Measurements from ENCODE around the gene NCF4. TPM values are rescaled to one million over a fixed set of nuclear protein-coding genes. Genes with fewer than 3 reads are reported as not detected.

Gene NCF4
- not detected in 2 replicates for polyA plus RNA-seq (2014; cell fraction: cytosol; rRNA removed)
- polyA plus RNA-seq (2014; cell fraction: nucleus; rRNA removed) = not detected in 2 replicates

GRCh38 chr22:36860821-36861659 lies at the start of gene NCF4:
NCF4 (plus strand) TSS chr22:36861006; CDS start chr22:36861172, 166 bp downstream.
- DNase-seq (ENCODE audit: low spot score) = no peak

DNA sequence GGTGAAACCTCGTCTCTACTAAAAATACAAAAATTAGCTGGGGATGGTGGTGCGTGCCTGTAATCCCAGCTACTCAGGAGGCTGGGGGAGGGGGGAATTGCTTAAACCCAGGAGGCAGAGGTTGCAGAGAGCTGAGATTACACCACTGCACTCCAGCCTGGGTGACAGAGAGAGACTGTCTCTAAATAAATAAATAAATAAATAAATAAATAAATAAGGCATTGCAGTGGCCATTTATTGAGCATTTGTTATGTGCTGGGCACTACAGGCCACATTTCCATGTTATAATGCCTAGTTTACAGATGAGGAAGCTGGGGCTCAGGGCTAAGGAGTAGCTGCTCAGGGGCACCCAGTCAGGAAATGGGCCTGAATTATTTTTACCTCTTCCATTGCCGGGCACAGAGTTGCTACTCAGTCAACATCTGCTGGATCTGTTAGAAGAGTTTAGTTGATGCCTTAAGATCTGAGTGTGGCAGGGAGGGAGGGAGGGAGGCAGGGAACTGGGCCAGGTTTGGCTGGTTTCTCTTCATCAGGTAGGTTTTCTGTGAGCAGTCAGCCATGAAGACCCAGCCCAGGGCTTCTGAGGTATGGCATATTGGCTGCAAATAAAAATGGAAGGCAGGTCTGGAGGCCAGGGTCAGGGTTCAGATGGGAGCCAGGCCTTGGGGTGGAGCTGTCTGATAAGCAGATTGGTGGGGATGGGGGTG lies 49.6 kb upstream of the NCF4 start:
- no peak for DNase-seq (ENCODE audit: low spot score)

DNA sequence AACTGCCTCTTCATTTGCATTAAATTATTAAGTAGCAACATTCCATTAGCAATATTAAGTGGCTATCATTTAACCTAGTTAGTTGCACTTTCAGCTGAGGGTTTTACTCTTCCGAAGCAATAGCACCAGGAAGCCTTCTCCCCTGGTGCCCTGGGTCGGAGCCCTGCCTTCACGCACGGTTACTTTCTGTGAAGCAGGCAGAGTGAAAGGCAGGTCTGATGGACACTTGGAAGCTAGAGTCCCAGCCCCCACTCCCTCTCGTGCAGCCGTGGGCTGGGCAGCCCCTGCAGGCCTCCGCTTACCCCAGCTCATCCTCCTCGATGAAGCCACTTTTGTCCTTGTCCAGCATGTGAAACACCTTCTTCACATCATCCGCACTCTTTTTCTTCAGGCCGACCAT lies 46.0 kb upstream of the NCF4 start:
- DNase-seq (ENCODE audit: low spot score) = no peak

DNA sequence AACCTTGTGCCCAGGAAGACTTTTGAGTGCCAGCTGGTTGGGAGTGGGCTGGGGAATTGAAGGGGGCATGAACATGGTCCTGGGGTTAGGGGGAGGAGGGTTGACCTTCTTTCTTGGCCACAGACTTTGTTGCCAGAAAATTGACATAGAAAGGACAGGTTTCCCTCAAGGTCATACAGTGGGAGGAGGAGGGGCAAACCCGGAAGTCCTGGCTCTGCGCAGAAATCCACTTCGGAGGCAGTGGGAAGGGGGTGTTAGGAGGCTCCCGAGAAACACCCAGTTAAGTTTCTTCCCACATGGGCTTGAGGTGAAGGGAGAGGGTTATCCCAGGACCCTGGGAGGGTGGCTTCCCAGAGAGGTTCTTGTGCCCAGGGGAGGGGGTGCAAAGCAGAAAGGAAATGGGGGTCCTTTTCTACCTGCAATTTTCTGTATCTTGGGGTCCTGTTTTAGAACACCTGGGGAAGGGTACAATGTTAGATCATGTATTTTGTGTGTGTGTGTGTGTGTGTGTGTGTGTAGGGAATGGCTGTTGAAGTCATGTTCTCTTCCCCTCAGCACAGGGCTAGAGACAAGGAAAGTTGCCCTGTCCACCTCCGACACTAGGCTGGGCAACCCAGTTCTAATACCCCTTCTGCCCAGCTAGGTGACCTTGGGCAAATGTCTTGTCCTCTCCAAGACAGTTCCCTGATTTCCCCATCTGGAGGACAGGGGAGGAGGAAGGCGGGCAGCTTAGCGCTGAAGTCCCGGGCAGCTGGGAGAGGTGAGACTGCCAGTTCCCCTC lies 45.1 kb upstream of the NCF4 start:
- DNase-seq (ENCODE audit: low spot score) = no peak

DNA sequence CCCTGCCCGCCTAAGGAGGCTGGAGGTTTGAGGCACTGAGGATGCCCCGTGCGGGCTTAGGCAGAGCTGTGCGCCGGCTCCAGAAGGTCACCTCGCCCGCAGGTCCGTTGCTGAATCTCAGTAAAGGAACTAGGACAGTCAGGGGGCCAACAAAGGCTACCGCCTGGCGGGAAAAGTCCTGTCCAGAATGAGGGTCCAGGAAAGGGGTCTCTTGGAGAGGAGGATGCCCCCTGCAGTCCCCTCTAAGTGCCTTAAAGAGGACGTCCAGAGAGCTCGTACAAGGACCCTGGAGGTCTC lies 44.5 kb upstream of the NCF4 start:
- DNase-seq (ENCODE audit: low spot score) = no peak

DNA sequence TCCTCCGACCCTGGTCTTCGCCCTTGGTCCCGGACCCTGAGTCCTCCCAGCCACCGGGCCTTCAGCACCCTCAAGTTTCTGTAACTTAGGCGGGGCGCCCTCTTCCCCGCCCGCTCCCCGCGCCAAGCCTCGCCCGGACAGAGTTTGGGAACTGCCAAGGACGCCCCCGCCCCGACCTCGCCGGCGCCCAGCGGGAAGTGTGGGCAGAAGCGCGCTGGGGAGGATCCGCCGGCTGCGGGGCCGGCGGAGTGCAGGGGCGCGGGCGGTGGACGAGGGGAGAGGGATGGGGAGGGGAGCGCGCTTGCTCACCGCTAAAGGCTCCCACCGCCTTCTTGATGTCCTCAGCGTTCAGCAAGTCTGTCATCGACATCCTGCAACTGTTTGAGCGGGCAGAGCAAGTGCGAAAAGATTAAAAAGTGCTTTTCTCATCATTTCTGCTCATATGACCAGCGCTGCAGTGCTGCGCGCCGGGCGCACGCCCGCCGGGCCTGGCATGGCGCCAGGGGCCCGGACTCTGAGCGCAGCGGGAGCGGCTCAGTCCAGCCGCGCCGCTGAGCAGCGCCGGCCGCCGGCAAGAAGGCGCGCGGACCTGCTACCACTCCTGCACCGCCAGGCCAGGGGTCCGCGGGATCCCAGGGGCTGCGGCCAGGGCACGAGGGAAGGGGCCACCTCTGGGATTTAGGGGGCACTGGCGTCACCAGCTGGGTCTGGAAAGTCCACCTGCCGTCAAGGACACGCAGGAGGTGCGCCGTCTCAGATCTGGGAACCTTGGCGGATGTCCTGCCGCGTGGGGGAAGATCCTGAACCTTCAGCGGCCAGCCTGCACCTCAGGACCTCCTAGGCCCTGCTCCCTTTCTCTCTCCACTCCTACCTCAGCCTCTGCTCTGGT lies 43.9 kb upstream of the NCF4 start, which contains the start of gene PVALB:
TSS of gene PVALB (minus strand) at position 400 of the 889 bp plus-strand sequence. CDS start at position 370, 30 bp downstream.
- DNase-seq (ENCODE audit: low spot score) = no peak

DNA sequence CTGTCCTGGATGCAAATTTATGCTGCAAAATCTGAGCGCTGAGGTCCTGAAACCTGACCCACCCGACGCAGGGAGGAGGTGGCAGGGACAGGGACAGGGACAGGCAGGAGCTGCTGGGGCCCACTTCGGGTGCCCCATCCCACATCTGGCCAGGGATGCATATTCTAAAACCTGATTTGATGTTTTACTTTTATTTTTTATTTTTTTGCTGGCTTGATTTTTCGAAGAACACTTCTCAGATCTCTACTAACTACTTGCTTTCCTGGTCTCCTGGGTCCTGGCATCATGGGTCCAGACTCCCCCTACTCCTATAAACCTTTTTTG lies 43.3 kb upstream of the NCF4 start:
- DNase-seq (ENCODE audit: low spot score) = no peak

- DNase-seq (ENCODE audit: low spot score) = no peak
Observed at GRCh38 chr22:36818010-36818642, 42.7 kb upstream of the NCF4 start.

- no peak for DNase-seq (ENCODE audit: low spot score)
Observed at GRCh38 chr22:36819112-36819511, 41.7 kb upstream of the NCF4 start.

GRCh38 chr22:36822581-36822980 lies 38.2 kb upstream of the NCF4 start:
- DNase-seq (ENCODE audit: low spot score) = no peak

- DNase-seq (ENCODE audit: low spot score) = no peak
Observed at GRCh38 chr22:36823186-36823839, 37.5 kb upstream of the NCF4 start.

DNA sequence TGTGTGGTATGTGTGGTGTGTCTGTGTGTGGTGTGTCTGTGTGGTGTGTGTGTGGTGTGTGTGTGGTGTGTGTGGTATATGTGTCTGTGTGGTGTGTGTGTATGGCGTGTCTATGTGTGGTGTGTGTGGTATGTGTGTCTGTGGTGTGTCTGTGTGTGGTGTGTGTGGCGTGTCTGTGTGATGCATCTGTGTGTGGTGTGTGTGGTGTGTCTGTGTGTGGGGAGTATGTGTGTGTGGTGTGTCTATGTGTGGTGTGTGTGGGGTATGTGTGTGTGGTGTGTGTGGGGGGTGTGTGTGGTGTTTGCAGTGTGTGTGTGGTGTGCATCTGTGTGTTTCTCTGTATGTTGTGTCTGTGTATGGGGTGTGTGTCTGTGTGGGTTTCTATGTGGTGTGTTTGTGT lies 36.2 kb upstream of the NCF4 start:
- DNase-seq (ENCODE audit: low spot score) = no peak

- no peak for DNase-seq (ENCODE audit: low spot score)
Observed at GRCh38 chr22:36826262-36826661, 34.5 kb upstream of the NCF4 start.

DNA sequence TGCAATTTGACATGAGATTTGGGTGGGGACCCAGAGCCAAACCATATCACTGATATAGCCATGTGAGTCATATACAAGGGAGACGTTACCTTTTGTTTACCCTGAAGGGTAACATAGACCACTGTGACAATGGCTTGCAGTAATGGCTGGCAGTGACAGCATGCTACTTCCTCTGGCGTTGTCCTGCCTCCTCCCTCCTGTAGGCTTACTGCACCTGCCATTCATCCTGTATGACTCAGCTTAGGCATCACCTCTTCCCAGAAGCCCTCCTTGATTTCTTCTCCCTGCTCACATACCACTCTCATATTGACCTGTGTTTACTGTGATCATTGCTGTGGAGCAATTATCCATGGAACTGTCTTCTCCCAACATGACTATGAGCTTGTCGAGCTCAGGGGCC lies 32.0 kb upstream of the NCF4 start:
- DNase-seq (ENCODE audit: low spot score) = no peak

GRCh38 chr22:36829370-36830002 lies 31.3 kb upstream of the NCF4 start:
- no peak for DNase-seq (ENCODE audit: low spot score)

DNA sequence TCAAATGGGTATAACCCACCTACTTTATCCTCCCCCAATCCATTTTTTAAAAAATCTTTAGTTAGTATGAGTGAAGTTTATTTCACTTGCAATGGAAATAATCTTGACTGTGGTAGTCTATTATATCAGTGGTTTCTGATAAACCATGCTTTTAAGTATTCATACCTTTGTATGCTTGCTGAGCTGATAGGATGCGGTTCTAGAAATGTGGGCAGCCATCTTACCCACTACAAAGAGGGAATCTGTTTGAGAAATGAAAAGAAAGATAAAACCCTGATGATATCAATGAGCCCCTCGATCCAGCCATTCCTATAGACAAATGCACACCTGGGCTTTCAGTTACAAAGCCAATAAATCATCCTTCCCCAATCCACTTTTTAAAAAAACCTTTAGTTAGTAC lies 30.2 kb upstream of the NCF4 start:
- no peak for DNase-seq (ENCODE audit: low spot score)

- DNase-seq (ENCODE audit: low spot score) = no peak
Observed at GRCh38 chr22:36831206-36831605, 29.6 kb upstream of the NCF4 start.

DNA sequence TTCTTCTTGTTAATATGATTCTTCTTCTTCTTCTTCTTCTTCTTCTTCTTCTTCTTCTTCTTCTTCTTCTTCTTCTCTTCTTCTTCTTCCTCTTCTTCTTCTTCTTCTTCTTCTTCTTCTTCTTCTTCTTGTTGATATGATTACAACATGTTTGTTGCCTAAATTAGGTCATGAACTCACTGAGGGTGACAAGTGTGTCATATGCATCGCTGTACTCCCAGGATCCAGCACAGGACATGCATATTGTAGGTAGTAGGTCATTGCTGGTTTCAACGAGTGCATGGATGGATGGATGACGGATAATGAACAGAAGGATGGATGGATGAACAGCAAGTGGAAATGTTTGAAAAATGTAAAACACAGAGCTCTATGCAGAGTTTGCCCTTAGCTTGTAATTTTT lies 29.1 kb upstream of the NCF4 start:
- DNase-seq (ENCODE audit: low spot score) = no peak

DNA sequence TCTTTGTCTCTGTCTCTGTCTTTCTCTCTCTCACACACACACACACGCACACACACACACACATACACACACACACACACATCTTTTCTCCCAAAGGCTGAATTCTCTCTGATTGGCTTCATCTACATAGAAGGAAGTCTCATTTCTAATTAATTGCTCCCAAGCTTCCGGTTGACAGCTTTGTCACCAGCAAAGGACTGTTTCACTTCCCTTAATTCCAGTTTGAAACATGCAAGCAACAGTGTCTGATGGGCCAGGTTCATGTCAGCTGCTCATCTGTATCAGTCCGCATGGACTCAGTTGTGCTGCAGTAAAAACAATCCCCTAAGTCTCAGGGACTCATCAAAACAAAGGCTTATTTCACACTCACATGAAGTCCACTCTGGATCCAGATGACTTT lies 27.7 kb upstream of the NCF4 start:
- no peak for DNase-seq (ENCODE audit: low spot score)

GRCh38 chr22:36835903-36836302 lies 24.9 kb upstream of the NCF4 start:
- no peak for DNase-seq (ENCODE audit: low spot score)

All from SK-N-DZ (cell line).